ENCODE results near the gene IFI44L.

IFI44L gene

DNA sequence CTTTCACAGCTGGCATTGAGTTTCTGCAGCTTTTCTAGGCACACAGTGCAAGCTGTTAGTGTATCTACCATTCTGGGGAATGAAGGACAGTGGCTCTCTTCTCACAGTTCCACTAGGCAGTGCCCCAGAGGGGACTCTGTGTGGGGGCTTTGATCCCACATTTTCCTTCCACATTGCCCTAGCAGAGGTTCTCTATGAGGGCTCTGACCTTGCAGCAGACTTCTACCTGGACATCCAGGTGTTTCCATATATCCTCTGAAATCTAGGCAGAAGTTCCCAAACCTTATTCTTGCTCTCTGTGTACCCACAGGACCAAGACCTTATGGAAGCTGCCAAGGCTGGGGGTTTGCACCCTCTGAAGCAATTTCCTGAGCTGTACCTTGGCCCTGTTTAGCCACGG, 27.0 kb downstream of the IFI44L start:
- Histone ChIP-seq H3K4me3 (ENCODE audit: low read length) (no peak overlapping the region), H3K9me3 (ENCODE audit: control insufficient read depth, low read length) (no peaks in the 10 kb centered on the region), H3K9ac (ENCODE audit: low read length) (no peak overlapping the region), H3K27me3 (ENCODE audit: control insufficient read depth, insufficient read depth, low read length) (no peaks in the 10 kb centered on the region), H3K36me3 (ENCODE audit: control insufficient read depth, insufficient read depth, low read length) (no peaks in the 10 kb centered on the region), H3K4me1 (ENCODE audit: control insufficient read depth, insufficient read depth, low read length) (peaks cover 3% of the 10 kb centered on the region)

DNA sequence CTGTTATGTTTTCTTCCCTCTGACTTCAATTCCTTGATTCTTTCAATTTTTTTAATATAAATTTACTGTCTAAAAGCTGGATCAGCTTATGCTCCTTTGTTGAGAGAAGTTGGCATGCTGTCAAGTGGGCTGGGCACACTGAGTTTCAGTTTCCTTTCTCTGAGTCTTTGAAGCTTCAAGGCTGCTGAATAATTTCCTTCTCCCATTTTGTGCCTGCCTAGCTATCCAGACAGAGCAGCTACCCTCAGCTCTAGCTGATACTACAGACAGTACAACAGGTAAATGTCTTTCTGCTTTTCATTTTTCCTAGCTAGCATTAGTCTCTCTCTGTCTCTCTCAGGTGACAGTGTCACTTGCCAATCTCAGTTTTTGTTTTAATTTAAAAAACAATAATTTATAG, 29.4 kb downstream of the IFI44L start, which contains the start of gene IFI44:
Gene IFI44 (plus strand): TSS at position 204 of the 400 bp plus-strand sequence. CDS start 365 bp downstream, outside the sequence.
- Histone ChIP-seq H3K9ac (ENCODE audit: low read length) (peak within 1 kb of the TSS; percentile 56), H3K4me1 (ENCODE audit: control insufficient read depth, insufficient read depth, low read length) (peaks cover 3% of the 10 kb centered on the region), H3K27me3 (ENCODE audit: control insufficient read depth, insufficient read depth, low read length) (no peaks in the 10 kb centered on the region), H3K4me3 (ENCODE audit: low read length) (no peak within 1 kb of the TSS), H3K36me3 (ENCODE audit: control insufficient read depth, insufficient read depth, low read length) (no peaks in the 10 kb centered on the region), H3K9me3 (ENCODE audit: control insufficient read depth, low read length) (no peaks in the 10 kb centered on the region)

DNA sequence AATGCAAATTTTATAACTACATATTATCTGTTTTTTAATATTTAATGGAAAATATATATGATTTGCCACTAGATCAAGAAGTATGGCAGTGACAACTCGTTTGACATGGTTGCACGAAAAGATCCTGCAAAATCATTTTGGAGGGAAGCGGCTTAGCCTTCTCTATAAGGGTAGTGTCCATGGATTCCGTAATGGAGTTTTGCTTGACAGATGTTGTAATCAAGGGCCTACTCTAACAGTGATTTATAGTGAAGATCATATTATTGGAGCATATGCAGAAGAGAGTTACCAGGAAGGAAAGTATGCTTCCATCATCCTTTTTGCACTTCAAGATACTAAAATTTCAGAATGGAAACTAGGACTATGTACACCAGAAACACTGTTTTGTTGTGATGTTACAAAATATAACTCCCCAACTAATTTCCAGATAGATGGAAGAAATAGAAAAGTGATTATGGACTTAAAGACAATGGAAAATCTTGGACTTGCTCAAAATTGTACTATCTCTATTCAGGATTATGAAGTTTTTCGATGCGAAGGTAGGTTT, 29.9 kb downstream of the IFI44L start:
- peak overlapping the region; percentile 56 for H3K9ac ChIP-seq (ENCODE audit: low read length)
- no peaks in the 10 kb centered on the region for H3K27me3 ChIP-seq (ENCODE audit: control insufficient read depth, insufficient read depth, low read length)
- peaks cover 3% of the 10 kb centered on the region for H3K4me1 ChIP-seq (ENCODE audit: control insufficient read depth, insufficient read depth, low read length)
- H3K4me3 ChIP-seq (ENCODE audit: low read length), result no peak overlapping the region
- H3K9me3 ChIP-seq (ENCODE audit: control insufficient read depth, low read length), result no peaks in the 10 kb centered on the region
- no peaks in the 10 kb centered on the region for H3K36me3 ChIP-seq (ENCODE audit: control insufficient read depth, insufficient read depth, low read length)

DNA sequence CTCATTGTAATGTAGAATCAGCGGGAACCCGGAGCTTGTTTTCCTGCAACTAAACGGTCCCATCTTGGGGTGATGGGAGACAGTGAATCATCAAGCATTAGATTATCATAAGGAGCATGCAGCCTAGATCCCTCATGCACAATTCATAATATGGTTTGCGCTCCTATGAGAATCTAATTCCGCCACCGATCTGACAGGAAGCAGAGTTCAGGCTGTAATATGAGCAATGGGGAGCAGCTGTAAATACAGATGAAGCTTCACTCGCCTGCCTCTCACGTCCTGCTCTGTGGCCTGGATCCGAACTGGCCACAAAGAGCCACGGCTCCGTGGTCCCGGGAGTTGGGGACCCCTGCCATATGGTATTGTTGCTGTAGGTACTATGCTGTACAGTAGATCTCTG, 31.0 kb downstream of the IFI44L start:
- H3K27me3 ChIP-seq (ENCODE audit: control insufficient read depth, insufficient read depth, low read length), result no peaks in the 10 kb centered on the region
- no peaks in the 10 kb centered on the region for H3K9me3 ChIP-seq (ENCODE audit: control insufficient read depth, low read length)
- H3K4me1 ChIP-seq (ENCODE audit: control insufficient read depth, insufficient read depth, low read length), result peaks cover 3% of the 10 kb centered on the region
- H3K9ac ChIP-seq (ENCODE audit: low read length), result no peak overlapping the region
- no peak overlapping the region for H3K4me3 ChIP-seq (ENCODE audit: low read length)
- no peaks in the 10 kb centered on the region for H3K36me3 ChIP-seq (ENCODE audit: control insufficient read depth, insufficient read depth, low read length)

- Histone ChIP-seq H3K9ac (ENCODE audit: low read length) (no peak overlapping the region), H3K9me3 (ENCODE audit: control insufficient read depth, low read length) (no peaks in the 10 kb centered on the region), H3K4me1 (ENCODE audit: control insufficient read depth, insufficient read depth, low read length) (peaks cover 3% of the 10 kb centered on the region), H3K4me3 (ENCODE audit: low read length) (no peak overlapping the region), H3K27me3 (ENCODE audit: control insufficient read depth, insufficient read depth, low read length) (no peaks in the 10 kb centered on the region), H3K36me3 (ENCODE audit: control insufficient read depth, insufficient read depth, low read length) (no peaks in the 10 kb centered on the region)
These were observed 31.8 kb downstream of the IFI44L start for GRCh38 chr1:78652019-78652560.

DNA sequence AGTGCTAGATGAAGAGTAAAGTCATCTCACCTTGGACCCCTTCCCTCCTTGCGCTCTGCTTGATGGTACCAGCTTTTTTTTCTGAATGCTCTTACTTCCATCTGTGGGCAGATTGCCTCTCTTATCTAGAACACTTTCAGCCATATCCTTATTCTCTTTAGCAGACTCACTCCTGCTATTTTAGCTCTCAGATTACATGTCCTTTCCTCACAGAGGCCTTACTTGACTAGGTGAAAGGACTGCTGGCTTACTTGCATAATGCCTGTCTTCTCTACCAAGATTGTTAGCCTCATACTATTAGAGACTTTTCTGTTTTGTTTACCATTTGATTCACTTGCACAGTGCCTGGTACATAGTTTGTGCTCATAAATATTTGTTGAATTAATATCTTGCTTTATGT, 38.7 kb downstream of the IFI44L start:
- Histone ChIP-seq H3K9me3 (ENCODE audit: control insufficient read depth, low read length) (no peaks in the 10 kb centered on the region), H3K36me3 (ENCODE audit: control insufficient read depth, insufficient read depth, low read length) (no peaks in the 10 kb centered on the region)

DNA sequence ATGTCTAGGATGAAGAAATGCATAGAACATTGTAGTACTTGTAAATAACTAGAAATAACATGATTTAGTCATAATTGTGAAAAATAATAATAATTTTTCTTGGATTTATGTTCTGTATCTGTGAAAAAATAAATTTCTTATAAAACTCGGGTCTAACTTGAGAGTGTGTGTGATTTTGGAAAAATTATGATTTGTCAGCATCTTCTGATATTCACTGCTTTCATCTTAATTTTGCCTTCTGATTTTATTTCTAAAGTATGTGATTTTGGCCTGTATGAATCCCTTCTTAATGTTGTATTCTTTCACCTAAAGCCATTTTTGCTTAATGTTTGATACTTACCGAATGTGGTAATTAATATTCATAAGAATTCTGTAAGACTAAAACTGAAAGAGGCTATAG, 43.7 kb downstream of the IFI44L start:
- Histone ChIP-seq H3K36me3 (ENCODE audit: control insufficient read depth, insufficient read depth, low read length) (no peaks in the 10 kb centered on the region), H3K4me3 (ENCODE audit: low read length) (no peak overlapping the region), H3K27me3 (ENCODE audit: control insufficient read depth, insufficient read depth, low read length) (no peaks in the 10 kb centered on the region), H3K9me3 (ENCODE audit: control insufficient read depth, low read length) (no peaks in the 10 kb centered on the region), H3K4me1 (ENCODE audit: control insufficient read depth, insufficient read depth, low read length) (no peaks in the 10 kb centered on the region), H3K9ac (ENCODE audit: low read length) (no peak overlapping the region)

More for the DNA sequence above, 38.7 kb downstream of the IFI44L start:
- Histone ChIP-seq H3K4me1 (ENCODE audit: control insufficient read depth, insufficient read depth, low read length) (no peaks in the 10 kb centered on the region), H3K9ac (ENCODE audit: low read length) (no peak overlapping the region), H3K4me3 (ENCODE audit: low read length) (no peak overlapping the region), H3K27me3 (ENCODE audit: control insufficient read depth, insufficient read depth, low read length) (no peaks in the 10 kb centered on the region)

GRCh38 chr1:78664763-78665162, 44.5 kb downstream of the IFI44L start:
- H3K4me1 ChIP-seq (ENCODE audit: control insufficient read depth, insufficient read depth, low read length), result no peaks in the 10 kb centered on the region
- H3K4me3 ChIP-seq (ENCODE audit: low read length), result no peak overlapping the region
- H3K36me3 ChIP-seq (ENCODE audit: control insufficient read depth, insufficient read depth, low read length), result no peaks in the 10 kb centered on the region
- H3K9ac ChIP-seq (ENCODE audit: low read length), result no peak overlapping the region
- no peaks in the 10 kb centered on the region for H3K27me3 ChIP-seq (ENCODE audit: control insufficient read depth, insufficient read depth, low read length)
- H3K9me3 ChIP-seq (ENCODE audit: control insufficient read depth, low read length), result no peaks in the 10 kb centered on the region

- no peaks in the 10 kb centered on the region for H3K9me3 ChIP-seq (ENCODE audit: control insufficient read depth, low read length)
- no peaks in the 10 kb centered on the region for H3K4me1 ChIP-seq (ENCODE audit: control insufficient read depth, insufficient read depth, low read length)
- no peaks in the 10 kb centered on the region for H3K27me3 ChIP-seq (ENCODE audit: control insufficient read depth, insufficient read depth, low read length)
- H3K4me3 ChIP-seq (ENCODE audit: low read length), result no peak overlapping the region
- no peak overlapping the region for H3K9ac ChIP-seq (ENCODE audit: low read length)
- no peaks in the 10 kb centered on the region for H3K36me3 ChIP-seq (ENCODE audit: control insufficient read depth, insufficient read depth, low read length)
These were observed 45.6 kb downstream of the IFI44L start for GRCh38 chr1:78665809-78666208.

- Histone ChIP-seq H3K4me1 (ENCODE audit: control insufficient read depth, insufficient read depth, low read length) (no peaks in the 10 kb centered on the region), H3K9ac (ENCODE audit: low read length) (no peak overlapping the region), H3K9me3 (ENCODE audit: control insufficient read depth, low read length) (no peaks in the 10 kb centered on the region), H3K27me3 (ENCODE audit: control insufficient read depth, insufficient read depth, low read length) (no peaks in the 10 kb centered on the region), H3K36me3 (ENCODE audit: control insufficient read depth, insufficient read depth, low read length) (no peaks in the 10 kb centered on the region), H3K4me3 (ENCODE audit: low read length) (no peak overlapping the region)
These were observed 47.7 kb downstream of the IFI44L start for GRCh38 chr1:78667939-78668338.

- Histone ChIP-seq H3K4me3 (ENCODE audit: low read length) (no peak overlapping the region), H3K27me3 (ENCODE audit: control insufficient read depth, insufficient read depth, low read length) (no peaks in the 10 kb centered on the region), H3K9me3 (ENCODE audit: control insufficient read depth, low read length) (no peaks in the 10 kb centered on the region), H3K4me1 (ENCODE audit: control insufficient read depth, insufficient read depth, low read length) (no peaks in the 10 kb centered on the region), H3K36me3 (ENCODE audit: control insufficient read depth, insufficient read depth, low read length) (no peaks in the 10 kb centered on the region), H3K9ac (ENCODE audit: low read length) (no peak overlapping the region)
These were observed 48.2 kb downstream of the IFI44L start for GRCh38 chr1:78668427-78668826.

- no peaks in the 10 kb centered on the region for H3K9me3 ChIP-seq (ENCODE audit: control insufficient read depth, low read length)
- no peak overlapping the region for H3K4me3 ChIP-seq (ENCODE audit: low read length)
- no peaks in the 10 kb centered on the region for H3K36me3 ChIP-seq (ENCODE audit: control insufficient read depth, insufficient read depth, low read length)
- no peaks in the 10 kb centered on the region for H3K27me3 ChIP-seq (ENCODE audit: control insufficient read depth, insufficient read depth, low read length)
- H3K4me1 ChIP-seq (ENCODE audit: control insufficient read depth, insufficient read depth, low read length), result no peaks in the 10 kb centered on the region
- no peak overlapping the region for H3K9ac ChIP-seq (ENCODE audit: low read length)
These were observed 52.2 kb downstream of the IFI44L start for GRCh38 chr1:78672428-78672827.

DNA sequence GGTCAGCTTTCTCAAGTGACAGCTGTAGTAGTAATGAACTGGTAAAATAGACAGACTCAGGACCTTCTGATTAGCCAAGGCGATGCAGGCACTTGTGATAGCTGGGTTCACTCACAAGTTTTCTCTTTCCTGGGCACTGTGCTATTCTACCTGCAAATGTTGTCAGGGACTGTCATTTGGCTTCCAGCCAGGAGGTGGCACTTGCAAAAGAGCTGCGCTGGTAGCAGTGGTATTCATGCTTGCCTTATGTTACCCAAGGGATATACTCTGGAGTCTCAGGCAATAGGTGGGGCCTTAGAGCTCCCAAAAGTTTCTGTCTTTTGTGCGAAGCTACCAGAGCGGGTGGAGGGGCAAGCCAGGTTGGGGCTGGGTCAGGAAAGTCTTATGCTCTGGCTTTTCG, 52.9 kb downstream of the IFI44L start:
- H3K4me1 ChIP-seq (ENCODE audit: control insufficient read depth, insufficient read depth, low read length), result no peaks in the 10 kb centered on the region
- H3K36me3 ChIP-seq (ENCODE audit: control insufficient read depth, insufficient read depth, low read length), result no peaks in the 10 kb centered on the region
- no peak overlapping the region for H3K9ac ChIP-seq (ENCODE audit: low read length)

More for the DNA sequence above, 52.9 kb downstream of the IFI44L start:
- Histone ChIP-seq H3K27me3 (ENCODE audit: control insufficient read depth, insufficient read depth, low read length) (no peaks in the 10 kb centered on the region), H3K4me3 (ENCODE audit: low read length) (no peak overlapping the region), H3K9me3 (ENCODE audit: control insufficient read depth, low read length) (no peaks in the 10 kb centered on the region)
